GM23338 (cell line): ENCODE measurements around the gene RHOBTB3. TPM values are rescaled to one million over a fixed set of nuclear protein-coding genes. Genes with fewer than 3 reads are reported as not detected.

Source experiments
- ATAC-seq: fragments of 200-7000 bp; cut with Tn5 transposase; 3 replicates; pipeline ENCODE4 v1.9.1; 2020
- DNase-seq: peaks from one replicate; pipeline ENCODE4 v3.0.0-alpha.2; 2015; ENCODE audit warnings: low spot score
- H2AFZ ChIP-seq: fragments of 200-600 bp; sonication (generic); 2 replicates; pipeline ENCODE4 v1.8.0; 2016; ENCODE audit warnings: antibody characterized with exemption, mild to moderate bottlenecking, moderate library complexity
- H3F3A ChIP-seq: fragments of 200-600 bp; sonication (generic); replicated peaks from 2 replicates; pipeline ENCODE4 v1.8.0; 2017; ENCODE audit warnings: antibody characterized with exemption, mixed run types, low read depth
- H3K27ac ChIP-seq: fragments of 200-600 bp; sonication (generic); 2 replicates; pipeline ENCODE4 v1.6.1; 2016; ENCODE audit warnings: low read depth
- H3K27me3 ChIP-seq: fragments of 200-600 bp; sonication (generic); 2 replicates; pipeline ENCODE4 v1.8.0; 2016; ENCODE audit warnings: mild to moderate bottlenecking, mixed run types, moderate library complexity; ENCODE audit not compliant: insufficient read depth
- H3K36me3 ChIP-seq: fragments of 200-600 bp; sonication (generic); 2 replicates; pipeline ENCODE4 v1.8.0; 2016; ENCODE audit warnings: mild to moderate bottlenecking; ENCODE audit not compliant: insufficient read depth
- H3K4me1 ChIP-seq: fragments of 200-600 bp; sonication (generic); 2 replicates; pipeline ENCODE4 v1.8.0; 2016; ENCODE audit warnings: mild to moderate bottlenecking, moderate library complexity; ENCODE audit not compliant: insufficient read depth
- H3K4me2 ChIP-seq: fragments of 200-600 bp; sonication (generic); 2 replicates; pipeline ENCODE4 v1.7.1; 2017; ENCODE audit warnings: mixed run types
- H3K4me3 ChIP-seq: fragments of 200-600 bp; sonication (generic); 2 replicates; pipeline ENCODE4 v1.6.1; 2016; ENCODE audit warnings: mixed run types
- H3K79me2 ChIP-seq: fragments of 200-600 bp; sonication (generic); replicated peaks from 2 replicates; pipeline ENCODE4 v1.8.0; 2017; ENCODE audit warnings: mild to moderate bottlenecking; ENCODE audit not compliant: insufficient read depth
- H3K9me2 ChIP-seq: fragments of 200-600 bp; sonication (generic); 2 replicates; pipeline ENCODE4 v1.8.0; 2017; ENCODE audit not compliant: insufficient read depth
- H4K20me1 ChIP-seq: fragments of 200-600 bp; sonication (generic); replicated peaks from 2 replicates; pipeline ENCODE4 v1.8.0; 2017; ENCODE audit warnings: mild to moderate bottlenecking; ENCODE audit not compliant: insufficient read depth
- H3K27ac Mint-ChIP-seq: 2 replicates; pipeline ENCODE4 v1.8.0; 2020; ENCODE audit warnings: inconsistent platforms, mild to moderate bottlenecking, moderate library complexity, mixed read lengths
- H3K27me3 Mint-ChIP-seq: 3 replicates; pipeline ENCODE4 v1.8.0; 2022; ENCODE audit warnings: low read depth, mild to moderate bottlenecking, moderate library complexity, mixed read lengths, inconsistent platforms; ENCODE audit not compliant: insufficient read depth, poor library complexity
- H3K36me3 Mint-ChIP-seq: 3 replicates; pipeline ENCODE4 v1.8.0; 2021; ENCODE audit warnings: low read depth, mild to moderate bottlenecking, inconsistent platforms, moderate library complexity, mixed read lengths
- H3K4me1 Mint-ChIP-seq: 3 replicates; pipeline ENCODE4 v1.8.0; 2020; ENCODE audit warnings: mild to moderate bottlenecking, inconsistent platforms, mixed read lengths
- H3K4me3 Mint-ChIP-seq: 3 replicates; pipeline ENCODE4 v1.8.0; 2021; ENCODE audit warnings: moderate library complexity, mild to moderate bottlenecking, inconsistent platforms, mixed read lengths
- H3K9me3 Mint-ChIP-seq: 3 replicates; pipeline ENCODE4 v1.8.0; 2020; ENCODE audit warnings: moderate library complexity, mild to moderate bottlenecking, inconsistent platforms, mixed read lengths
- CREB1 ChIP-seq: fragments of 250-450 bp; sonication (Bioruptor Pico); IDR thresholded peaks from 2 replicates; pipeline ENCODE4 v1.5.0; 2020; ENCODE audit warnings: low read depth, mild to moderate bottlenecking, moderate library complexity
- CTCF ChIP-seq, 2 experiments: fragments of 200-600 bp in 1 of 2; sonication (generic) in 1 of 2; conservative IDR thresholded peaks; 2 replicates each; pipeline versions ENCODE4 v1.5.1 to v1.6.1; 2016 to 2017; ENCODE audit warnings: antibody characterized with exemption in 2 of 2, low read depth in 2 of 2, mild to moderate bottlenecking in 2 of 2, moderate library complexity in 1 of 2
- ETS1 ChIP-seq: IDR thresholded peaks from 2 replicates; pipeline ENCODE4 v1.6.1; 2016; ENCODE audit warnings: antibody characterized with exemption
- EZH2 ChIP-seq: fragments of 200-600 bp; sonication (generic); IDR thresholded peaks from one replicate; pipeline ENCODE4 v1.8.0; 2017; ENCODE audit warnings: antibody characterized with exemption, mild to moderate bottlenecking, low read depth; ENCODE audit not compliant: unreplicated experiment
- EZH2phosphoT487 ChIP-seq: fragments of 200-600 bp; sonication (generic); IDR thresholded peaks from one replicate; pipeline ENCODE4 v1.8.1; 2018; ENCODE audit warnings: antibody characterized with exemption; ENCODE audit not compliant: unreplicated experiment
- NANOG ChIP-seq: IDR thresholded peaks from 2 replicates; pipeline ENCODE4 v1.6.1; 2016; ENCODE audit warnings: antibody characterized with exemption, borderline replicate concordance
- POLR2AphosphoS5 ChIP-seq: IDR thresholded peaks from 2 replicates; pipeline ENCODE4 v1.6.1; 2016; ENCODE audit warnings: antibody characterized with exemption, low read depth
- ZNF114 ChIP-seq: fragments of 250-450 bp; sonication (Bioruptor Pico); IDR thresholded peaks from 2 replicates; pipeline ENCODE4 v1.5.0; 2020; ENCODE audit warnings: mild to moderate bottlenecking, moderate library complexity
- ZNF331 ChIP-seq: fragments of 250-450 bp; sonication (Bioruptor Pico); IDR thresholded peaks from 2 replicates; pipeline ENCODE4 v1.5.0; 2020; ENCODE audit warnings: low read depth, mild to moderate bottlenecking, moderate library complexity
- ZNF462 ChIP-seq: fragments of 250-450 bp; sonication (Bioruptor Pico); IDR thresholded peaks from 2 replicates; pipeline ENCODE4 v1.5.0; 2020; ENCODE audit warnings: mild to moderate bottlenecking, moderate library complexity
- polyA plus RNA-seq: library from polyadenylated mRNA; unstranded; fragments of >200 nt; fragmentation: Nextera tagmentation; extraction: Ambion mirVana; gene quantifications from 2 replicates; pipeline ENCODE4 v1.2.1, GENCODE V29; 2016
- total RNA-seq: library from RNA; depleted of rRNA; stranded (reverse); fragments of >200 nt; shearing (Covaris generic); gene quantifications from 2 replicates; pipeline ENCODE4 v1.2.3, GENCODE V29; 2014
- TF ChIP-seq, protein P1 (sequence below): IDR thresholded peaks from one replicate; pipeline ENCODE4 v1.6.1; 2018; ENCODE audit warnings: antibody characterized with exemption; ENCODE audit not compliant: unreplicated experiment

The RHOBTB3 gene
- total and polyA plus RNA-seq, 2 experiments from 2014 or later, result 10.0 to 13.4 TPM

DNA sequence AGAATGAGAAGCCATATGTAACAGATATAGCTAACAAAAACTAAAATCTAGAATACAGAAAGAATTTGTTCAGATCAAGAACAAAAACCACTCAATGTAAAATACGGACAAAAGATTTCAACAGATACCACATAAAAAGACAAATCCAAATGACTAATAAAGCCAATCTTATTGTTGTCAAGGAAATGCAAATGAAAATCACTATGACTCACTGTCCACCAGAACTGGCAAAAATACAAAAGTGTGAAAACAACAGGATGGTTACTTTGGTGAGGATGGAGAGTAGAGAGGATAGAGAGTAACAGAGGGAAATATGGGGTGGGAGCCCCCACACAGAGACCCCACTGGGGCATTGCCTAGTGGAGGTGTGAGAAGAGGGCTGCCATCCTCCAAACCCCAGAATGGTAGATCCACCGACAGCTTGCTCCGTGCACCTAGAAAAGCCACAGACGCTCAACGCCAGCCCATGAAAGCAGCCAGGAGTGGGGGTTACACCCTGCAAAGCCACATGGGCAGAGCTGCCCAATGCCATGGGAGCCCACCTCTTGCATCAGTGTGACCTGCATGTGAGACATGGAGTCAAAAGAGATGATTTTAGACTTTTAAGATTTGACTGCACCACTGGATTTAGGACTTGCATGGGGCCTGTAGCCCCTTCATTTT is 15.2 kb upstream of the RHOBTB3 start (continued):
- no peak for TF ChIP-seq CREB1 (CRISPR knock-in tag)
- no peak for TF ChIP-seq CTCF (conservative IDR thresholded peaks at IDR 0.05; ENCODE audit: low read depth in 2 of 2)

DNA sequence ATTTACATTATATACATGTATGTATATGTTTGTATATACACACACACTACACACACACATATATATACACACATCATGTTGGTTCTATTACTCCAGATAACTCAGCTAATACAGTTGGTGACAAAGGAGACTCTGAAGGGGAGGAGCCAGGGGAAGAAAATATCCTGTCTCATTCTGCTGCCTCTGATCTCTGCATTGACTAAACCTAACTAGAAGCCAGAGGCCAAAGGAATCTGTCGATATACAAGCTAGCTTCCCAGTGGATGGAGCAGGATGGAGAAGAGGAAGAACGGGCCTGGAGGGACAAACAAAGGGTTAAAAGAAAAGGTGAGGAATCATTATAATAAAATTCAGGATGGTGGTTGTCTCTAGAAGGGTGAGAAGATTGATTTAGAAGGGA is 13.7 kb upstream of the RHOBTB3 start:
- Mint-ChIP-seq H3K4me3 (no peak overlapping the region), H3K4me1 (peaks cover under 1% of the 10 kb centered on the region; the same call in 2 of the 3 replicates), H3K27ac (no peak overlapping the region), H3K36me3 (no peaks in the 10 kb centered on the region), H3K9me3 (no peaks in the 10 kb centered on the region), H3K27me3 (no peaks in the 10 kb centered on the region)
- DNase-seq (no peak), ATAC-seq (no peak)
- Histone ChIP-seq H2AFZ (no peak overlapping the region), H3K9me2 (no peaks in the 10 kb centered on the region), H3K4me2 (no peak overlapping the region), H3K79me2 (no peaks in the 10 kb centered on the region), H4K20me1 (no peaks in the 10 kb centered on the region), H3K36me3 (no peaks in the 10 kb centered on the region), H3K4me3 (no peak overlapping the region), H3K27ac (no peak overlapping the region), H3F3A (no peaks in the 10 kb centered on the region), H3K4me1 (peaks cover 2% of the 10 kb centered on the region), H3K27me3 (no peaks in the 10 kb centered on the region; the same call in 1 of the 2 replicates)
- TF ChIP-seq ZNF114 (no peak), POLR2AphosphoS5 (no peak), CREB1 (CRISPR knock-in tag) (no peak), ZNF331 (CRISPR knock-in tag) (no peak), EZH2 (no peak), EZH2phosphoT487 (no peak), ZNF462 (CRISPR knock-in tag) (no peak), NANOG (no peak), ETS1 (no peak)
- TF ChIP-seq, protein P1, sequence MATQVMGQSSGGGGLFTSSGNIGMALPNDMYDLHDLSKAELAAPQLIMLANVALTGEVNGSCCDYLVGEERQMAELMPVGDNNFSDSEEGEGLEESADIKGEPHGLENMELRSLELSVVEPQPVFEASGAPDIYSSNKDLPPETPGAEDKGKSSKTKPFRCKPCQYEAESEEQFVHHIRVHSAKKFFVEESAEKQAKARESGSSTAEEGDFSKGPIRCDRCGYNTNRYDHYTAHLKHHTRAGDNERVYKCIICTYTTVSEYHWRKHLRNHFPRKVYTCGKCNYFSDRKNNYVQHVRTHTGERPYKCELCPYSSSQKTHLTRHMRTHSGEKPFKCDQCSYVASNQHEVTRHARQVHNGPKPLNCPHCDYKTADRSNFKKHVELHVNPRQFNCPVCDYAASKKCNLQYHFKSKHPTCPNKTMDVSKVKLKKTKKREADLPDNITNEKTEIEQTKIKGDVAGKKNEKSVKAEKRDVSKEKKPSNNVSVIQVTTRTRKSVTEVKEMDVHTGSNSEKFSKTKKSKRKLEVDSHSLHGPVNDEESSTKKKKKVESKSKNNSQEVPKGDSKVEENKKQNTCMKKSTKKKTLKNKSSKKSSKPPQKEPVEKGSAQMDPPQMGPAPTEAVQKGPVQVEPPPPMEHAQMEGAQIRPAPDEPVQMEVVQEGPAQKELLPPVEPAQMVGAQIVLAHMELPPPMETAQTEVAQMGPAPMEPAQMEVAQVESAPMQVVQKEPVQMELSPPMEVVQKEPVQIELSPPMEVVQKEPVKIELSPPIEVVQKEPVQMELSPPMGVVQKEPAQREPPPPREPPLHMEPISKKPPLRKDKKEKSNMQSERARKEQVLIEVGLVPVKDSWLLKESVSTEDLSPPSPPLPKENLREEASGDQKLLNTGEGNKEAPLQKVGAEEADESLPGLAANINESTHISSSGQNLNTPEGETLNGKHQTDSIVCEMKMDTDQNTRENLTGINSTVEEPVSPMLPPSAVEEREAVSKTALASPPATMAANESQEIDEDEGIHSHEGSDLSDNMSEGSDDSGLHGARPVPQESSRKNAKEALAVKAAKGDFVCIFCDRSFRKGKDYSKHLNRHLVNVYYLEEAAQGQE, result no peak
